ENCODE measurements around the gene C5orf58.
"Not testable (repeated sequence)": the region's sequence is repeated elsewhere in the genome, so short reads cannot be mapped to it uniquely, and the experiment has no call there.

C5orf58 gene

DNA sequence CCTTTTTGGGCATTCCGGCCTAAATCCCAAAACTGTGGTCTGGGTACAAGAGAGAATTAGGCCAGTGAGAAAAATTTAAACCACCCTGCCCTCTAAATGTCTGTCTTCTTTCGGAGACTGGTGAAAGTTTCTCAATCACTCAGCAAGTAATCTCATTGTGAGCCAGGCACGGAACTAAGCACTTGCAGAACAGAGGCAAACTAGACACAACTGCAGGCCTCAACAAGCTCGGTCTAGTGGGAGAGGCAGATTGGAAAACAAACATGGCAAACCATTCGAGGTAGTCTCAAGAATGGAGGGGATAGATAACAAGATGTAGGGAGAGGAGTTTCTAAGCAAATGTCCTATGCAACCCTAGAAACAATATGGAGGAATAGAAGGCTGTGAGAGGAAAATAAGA, 8.9 kb upstream of the C5orf58 start:
- H3K27ac ChIP-seq (ENCODE audit: low read depth, low read length): no peak overlapping the region
- H3K4me1 ChIP-seq (ENCODE audit: insufficient read depth, low read length): peaks cover 28% of the 10 kb centered on the region
- 0 out of 2 replicates have a peak, but pooled peaks cover 4% of the 10 kb centered on the region for H3K27me3 ChIP-seq (ENCODE audit: insufficient read depth, low read length)
- H3K36me3 ChIP-seq (ENCODE audit: insufficient read depth, low read length): no peaks in the 10 kb centered on the region
- no peaks in the 10 kb centered on the region for H3K9me3 ChIP-seq (ENCODE audit: insufficient read depth, low read depth, low read length)
- WGBS: 87% methylated on average over 5 of the region's 5 CpGs
- no peak overlapping the region for H3K4me3 ChIP-seq (ENCODE audit: low read length)
- H3K9ac ChIP-seq (ENCODE audit: low read depth, low read length): no peak overlapping the region

DNA sequence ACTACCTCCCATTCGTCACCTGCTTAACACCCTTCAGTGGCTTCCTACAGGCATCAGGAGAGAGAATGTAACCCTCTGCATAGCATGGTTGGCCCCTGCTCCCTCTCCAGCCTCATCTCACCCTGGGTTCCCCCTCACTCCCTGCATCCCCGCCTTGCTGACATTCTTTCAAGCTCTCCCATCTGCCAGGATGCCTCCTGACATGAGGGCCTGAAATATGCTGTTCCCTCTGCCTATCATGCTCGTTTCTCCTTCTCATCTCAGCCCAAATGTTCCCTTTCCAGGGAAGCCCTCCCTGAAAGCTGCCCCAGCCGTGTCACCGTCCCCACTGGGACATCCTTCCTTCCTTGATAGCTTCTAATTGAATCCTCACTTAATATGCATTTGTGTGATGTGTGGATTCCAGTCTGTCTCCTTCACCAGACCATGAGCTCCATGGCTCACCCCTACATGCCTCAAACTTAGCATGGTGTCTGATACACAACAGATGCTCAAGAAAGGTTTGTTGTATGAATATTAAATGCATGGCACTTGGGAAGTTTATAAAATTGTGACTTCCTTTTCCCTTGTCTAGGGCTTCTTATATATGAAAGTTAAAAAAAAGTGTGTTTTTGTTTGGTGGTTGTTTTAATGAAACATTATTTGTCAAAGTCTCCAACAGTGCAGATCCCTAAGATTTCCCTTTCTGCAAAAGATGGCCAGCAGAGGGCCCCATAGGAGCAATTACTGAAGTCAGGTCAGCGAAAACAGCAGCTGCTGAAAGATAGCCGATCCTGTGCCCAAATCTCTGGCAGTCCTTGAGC, 7.3 kb upstream of the C5orf58 start:
- H3K27me3 ChIP-seq (ENCODE audit: insufficient read depth, low read length): no peaks in the 10 kb centered on the region
- H3K9me3 ChIP-seq (ENCODE audit: insufficient read depth, low read depth, low read length): no peaks in the 10 kb centered on the region
- WGBS: 60% methylated on average over 7 of the region's 7 CpGs

DNA sequence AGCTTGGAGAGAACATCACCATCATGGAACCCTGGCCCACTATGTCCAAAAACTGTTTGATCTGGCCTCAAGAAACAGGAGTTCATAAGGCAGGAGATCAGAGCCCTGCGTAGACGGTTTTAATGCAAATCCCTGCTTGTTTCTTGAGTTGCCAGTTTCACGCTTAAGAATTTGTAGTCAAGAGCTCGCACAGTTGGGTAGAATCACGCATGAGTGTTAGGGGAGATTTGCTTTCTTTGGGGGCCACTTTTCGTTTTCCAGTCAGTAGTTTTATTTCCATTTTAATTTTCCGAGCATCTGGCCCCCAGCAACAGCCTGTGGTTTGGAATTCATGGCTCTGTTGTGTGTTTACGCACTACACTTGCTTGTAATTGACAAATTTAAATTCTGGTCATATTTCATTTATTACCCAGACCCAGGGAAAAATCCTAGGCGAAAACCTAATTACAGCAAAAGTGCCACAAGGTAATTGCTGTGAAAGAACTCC, 6.6 kb upstream of the C5orf58 start:
- no peak overlapping the region for H3K4me3 ChIP-seq (ENCODE audit: low read length)
- WGBS: 79% methylated on average over 9 of the region's 9 CpGs
- no peaks in the 10 kb centered on the region for H3K36me3 ChIP-seq (ENCODE audit: insufficient read depth, low read length)
- peaks cover 15% of the 10 kb centered on the region for H3K4me1 ChIP-seq (ENCODE audit: insufficient read depth, low read length)
- H3K27ac ChIP-seq (ENCODE audit: low read depth, low read length): no peak overlapping the region
- H3K9ac ChIP-seq (ENCODE audit: low read depth, low read length): no peak overlapping the region
- H3K27me3 ChIP-seq (ENCODE audit: insufficient read depth, low read length): no peaks in the 10 kb centered on the region
- no peaks in the 10 kb centered on the region for H3K9me3 ChIP-seq (ENCODE audit: insufficient read depth, low read depth, low read length)

More for the DNA sequence above, 7.3 kb upstream of the C5orf58 start:
- Histone ChIP-seq H3K36me3 (ENCODE audit: insufficient read depth, low read length) (no peaks in the 10 kb centered on the region), H3K9ac (ENCODE audit: low read depth, low read length) (no peak overlapping the region), H3K4me3 (ENCODE audit: low read length) (no peak overlapping the region), H3K27ac (ENCODE audit: low read depth, low read length) (no peak overlapping the region), H3K4me1 (ENCODE audit: insufficient read depth, low read length) (peaks cover 21% of the 10 kb centered on the region)

DNA sequence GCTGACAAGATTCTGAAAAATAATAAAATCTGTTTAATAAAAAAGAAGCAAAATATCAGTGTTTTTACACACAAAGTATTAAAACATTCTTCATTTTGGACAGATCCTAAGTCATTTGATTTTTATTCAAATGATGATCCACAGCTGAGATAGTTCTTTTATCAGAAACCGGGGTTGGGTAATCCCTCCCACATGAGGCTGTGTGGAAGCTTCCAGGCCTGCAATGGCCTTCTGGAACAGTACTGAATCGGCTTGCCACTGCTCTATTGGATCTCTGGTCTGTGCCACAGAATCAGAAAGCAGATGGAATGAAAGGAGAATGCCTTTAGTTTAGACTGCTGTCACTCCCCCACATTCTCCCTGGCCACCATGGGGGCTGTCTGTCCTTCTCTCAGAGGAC, 6.1 kb upstream of the C5orf58 start:
- Histone ChIP-seq H3K27me3 (ENCODE audit: insufficient read depth, low read length) (no peaks in the 10 kb centered on the region), H3K27ac (ENCODE audit: low read depth, low read length) (no peak overlapping the region), H3K9me3 (ENCODE audit: insufficient read depth, low read depth, low read length) (no peaks in the 10 kb centered on the region), H3K4me3 (ENCODE audit: low read length) (no peak overlapping the region), H3K9ac (ENCODE audit: low read depth, low read length) (no peak overlapping the region), H3K36me3 (ENCODE audit: insufficient read depth, low read length) (no peaks in the 10 kb centered on the region), H3K4me1 (ENCODE audit: insufficient read depth, low read length) (peaks cover 11% of the 10 kb centered on the region)
- 87% methylated on average over 2 of the region's 2 CpGs for WGBS

DNA sequence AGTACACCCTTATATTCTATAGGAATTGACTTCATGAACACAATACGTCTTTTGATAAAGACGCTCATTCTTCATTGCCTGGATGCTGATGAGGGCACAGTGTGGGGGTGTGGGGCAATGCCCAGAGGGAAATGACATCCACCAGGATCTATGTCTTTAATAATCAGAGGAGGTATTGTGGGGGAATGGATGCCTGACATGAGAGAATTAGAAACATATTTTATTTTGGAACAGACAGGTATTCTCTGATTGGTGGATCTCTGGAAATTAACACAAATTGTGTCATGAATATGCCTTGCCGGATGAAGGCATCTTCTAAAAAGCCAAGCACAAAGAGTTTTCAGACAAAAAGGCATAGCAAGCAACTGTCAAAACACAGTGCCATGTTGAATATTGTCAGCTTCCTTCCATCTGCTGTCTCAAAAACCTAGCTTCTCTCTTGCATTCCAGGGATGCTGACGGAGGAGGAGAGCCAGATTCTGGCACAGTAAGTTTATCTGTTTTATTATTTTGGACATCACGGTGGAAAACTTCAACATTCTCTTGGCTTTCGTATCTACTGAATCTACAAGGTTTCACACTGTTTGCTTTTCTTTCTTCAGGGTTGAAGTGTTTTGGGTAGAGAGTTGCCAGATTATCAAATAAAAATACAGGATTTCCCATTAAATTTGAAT, 3.9 kb upstream of the C5orf58 start:
- Histone ChIP-seq H3K9me3 (ENCODE audit: insufficient read depth, low read depth, low read length) (no peaks in the 10 kb centered on the region), H3K36me3 (ENCODE audit: insufficient read depth, low read length) (no peaks in the 10 kb centered on the region), H3K27me3 (ENCODE audit: insufficient read depth, low read length) (no peaks in the 10 kb centered on the region), H3K9ac (ENCODE audit: low read depth, low read length) (no peak overlapping the region), H3K4me3 (ENCODE audit: low read length) (no peak overlapping the region), H3K27ac (ENCODE audit: low read depth, low read length) (no peak overlapping the region), H3K4me1 (ENCODE audit: insufficient read depth, low read length) (peaks cover 4% of the 10 kb centered on the region)
- 94% methylated on average over 6 of the region's 6 CpGs for WGBS

DNA sequence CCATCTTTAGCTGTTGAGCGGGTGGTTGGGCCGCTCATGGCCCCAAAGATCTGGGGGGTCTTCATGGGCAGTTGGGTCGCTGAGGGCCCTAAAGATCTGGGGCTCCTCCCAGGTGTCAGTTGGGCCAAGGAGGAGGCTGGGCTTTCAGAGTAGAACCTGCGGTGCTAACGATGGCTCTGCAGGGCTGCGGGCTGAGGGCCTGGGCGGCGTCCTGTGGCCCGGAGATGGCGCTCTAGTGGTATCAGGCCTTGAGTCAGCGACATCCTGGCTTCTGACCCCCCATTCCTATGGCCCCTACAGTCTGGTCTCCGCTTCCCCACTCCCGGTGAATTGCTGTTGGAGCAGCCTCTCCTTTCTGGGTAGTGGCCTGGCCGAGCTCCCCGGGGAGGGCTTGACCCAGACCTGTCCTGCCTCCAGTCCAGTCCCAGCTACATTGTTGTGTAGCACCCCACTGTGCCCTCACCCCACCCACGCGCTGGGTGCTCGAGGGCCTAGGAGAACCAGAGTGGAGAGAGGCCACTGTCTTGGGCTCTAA, 640 bp downstream of the C5orf58 start:
- Histone ChIP-seq H3K9ac (ENCODE audit: low read depth, low read length) (no peak overlapping the region), H3K27ac (ENCODE audit: low read depth, low read length) (no peak overlapping the region), H3K4me1 (ENCODE audit: insufficient read depth, low read length) (no peaks in the 10 kb centered on the region), H3K4me3 (ENCODE audit: low read length) (no peak overlapping the region), H3K36me3 (ENCODE audit: insufficient read depth, low read length) (no peaks in the 10 kb centered on the region), H3K27me3 (ENCODE audit: insufficient read depth, low read length) (no peaks in the 10 kb centered on the region), H3K9me3 (ENCODE audit: insufficient read depth, low read depth, low read length) (no peaks in the 10 kb centered on the region)
- WGBS: 96% methylated on average over 18 of the region's 18 CpGs

DNA sequence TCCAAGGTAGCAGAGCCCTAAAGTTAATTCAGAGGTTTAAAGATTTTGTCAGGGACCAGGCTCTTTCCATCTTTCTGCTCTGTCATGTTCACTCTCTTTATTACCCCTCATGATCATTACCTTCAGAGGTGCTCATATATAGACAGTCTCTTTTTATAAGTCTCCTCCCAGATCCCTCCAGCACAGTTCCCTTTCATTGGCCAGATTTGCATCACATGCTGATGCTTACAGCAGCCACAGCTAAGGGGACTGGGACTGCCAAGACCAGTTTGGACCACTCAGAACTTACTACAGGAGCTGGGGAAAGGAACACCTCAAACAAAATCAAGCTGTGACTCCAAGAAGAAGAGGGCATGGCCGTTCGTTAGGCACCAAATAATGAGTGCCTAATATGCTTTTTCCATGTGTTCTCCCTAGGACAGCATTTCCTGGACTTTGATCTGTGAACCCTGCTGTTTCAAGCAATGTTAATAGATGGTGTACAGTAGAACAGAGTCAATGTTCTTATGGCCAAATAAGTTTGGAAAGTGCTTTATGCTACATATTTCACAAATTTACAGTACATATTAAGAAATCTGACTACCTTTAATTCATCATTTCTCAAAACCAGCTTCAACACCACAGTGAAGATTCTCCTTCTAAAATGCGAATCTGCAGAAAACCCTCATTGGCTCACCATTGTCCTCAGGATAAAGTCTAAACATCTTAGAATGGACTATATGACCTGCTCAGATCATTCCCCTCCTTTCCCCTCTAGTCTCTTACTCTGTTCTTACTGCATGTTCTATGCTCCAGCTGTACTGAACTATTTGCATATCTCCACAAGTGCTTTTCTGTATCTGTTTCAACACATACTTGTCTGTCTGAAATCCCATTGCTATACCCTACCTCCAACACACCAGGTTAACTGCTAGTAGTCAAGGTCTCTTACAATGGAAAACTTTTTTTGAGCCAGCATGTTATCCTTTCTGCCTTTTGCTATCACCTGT, 3.4 kb downstream of the C5orf58 start:
- Histone ChIP-seq H3K27ac (ENCODE audit: low read depth, low read length) (no peak overlapping the region), H3K9ac (ENCODE audit: low read depth, low read length) (no peak overlapping the region), H3K9me3 (ENCODE audit: insufficient read depth, low read depth, low read length) (no peaks in the 10 kb centered on the region), H3K27me3 (ENCODE audit: insufficient read depth, low read length) (no peaks in the 10 kb centered on the region), H3K4me1 (ENCODE audit: insufficient read depth, low read length) (no peaks in the 10 kb centered on the region), H3K36me3 (ENCODE audit: insufficient read depth, low read length) (no peaks in the 10 kb centered on the region), H3K4me3 (ENCODE audit: low read length) (no peak overlapping the region)
- WGBS: 89% methylated on average over 3 of the region's 3 CpGs

DNA sequence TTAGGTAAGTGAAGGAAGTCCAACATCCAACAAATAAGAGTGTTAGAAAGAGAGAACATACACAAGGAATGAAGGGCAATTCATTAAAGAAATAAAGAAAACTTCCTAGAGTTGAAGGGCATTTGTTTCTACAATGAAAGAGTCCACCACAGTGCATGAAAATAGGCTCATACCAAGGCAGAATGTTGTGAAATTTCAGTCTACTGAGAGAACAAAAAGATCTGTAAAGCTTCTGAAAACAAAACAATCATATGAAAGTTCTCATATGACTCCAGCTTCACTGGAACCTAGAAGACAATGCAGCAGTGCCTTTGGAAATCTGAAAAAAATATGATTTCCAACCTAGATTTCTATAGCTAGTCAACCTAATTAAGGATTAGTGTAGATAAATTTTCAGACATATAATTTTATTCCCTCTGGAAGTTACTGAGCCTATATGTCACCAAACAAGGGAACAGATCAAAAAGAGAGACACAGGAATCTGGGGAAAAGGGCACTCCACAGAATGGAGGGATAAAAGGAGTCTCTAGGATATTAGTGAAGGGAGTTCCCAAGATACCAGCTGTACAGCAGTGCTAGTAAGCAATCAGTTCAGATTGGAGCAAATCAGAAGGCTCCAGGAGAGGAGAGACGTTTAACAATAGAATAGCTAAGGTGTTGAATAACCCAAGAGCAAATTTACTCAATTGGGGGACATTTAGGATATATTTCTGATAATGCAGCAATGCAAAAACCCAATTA, 5.8 kb downstream of the C5orf58 start:
- Histone ChIP-seq H3K4me3 (ENCODE audit: low read length) (no peak overlapping the region), H3K4me1 (ENCODE audit: insufficient read depth, low read length) (no peaks in the 10 kb centered on the region), H3K9me3 (ENCODE audit: insufficient read depth, low read depth, low read length) (no peaks in the 10 kb centered on the region), H3K27ac (ENCODE audit: low read depth, low read length) (no peak overlapping the region), H3K27me3 (ENCODE audit: insufficient read depth, low read length) (no peaks in the 10 kb centered on the region), H3K9ac (ENCODE audit: low read depth, low read length) (no peak overlapping the region), H3K36me3 (ENCODE audit: insufficient read depth, low read length) (no peaks in the 10 kb centered on the region)
- 79% methylated on average over 1 of the region's 1 CpG for WGBS

DNA sequence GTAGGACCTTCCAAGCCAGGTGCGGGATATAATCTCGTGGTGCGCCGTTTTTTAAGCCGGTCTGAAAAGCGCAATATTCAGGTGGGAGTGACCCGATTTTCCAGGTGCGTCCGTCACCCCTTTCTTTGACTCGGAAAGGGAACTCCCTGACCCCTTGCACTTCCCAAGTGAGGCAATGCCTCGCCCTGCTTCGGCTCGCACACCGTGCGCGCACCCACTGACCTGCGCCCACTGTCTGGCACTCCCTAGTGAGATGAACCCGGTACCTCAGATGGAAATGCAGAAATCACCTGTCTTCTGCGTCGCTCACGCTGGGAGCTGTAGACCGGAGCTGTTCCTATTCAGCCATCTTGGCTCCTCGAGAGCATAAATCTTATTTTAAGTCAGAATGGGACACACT, 12.7 kb downstream of the C5orf58 start:
- H3K36me3 ChIP-seq (ENCODE audit: insufficient read depth, low read length); H3K4me1 ChIP-seq (ENCODE audit: insufficient read depth, low read length); H3K9ac ChIP-seq (ENCODE audit: low read depth, low read length); H3K27ac ChIP-seq (ENCODE audit: low read depth, low read length); H3K27me3 ChIP-seq (ENCODE audit: insufficient read depth, low read length); H3K9me3 ChIP-seq (ENCODE audit: insufficient read depth, low read depth, low read length): not testable (repeated sequence)
- 33% methylated on average over 18 of the region's 23 CpGs for WGBS
- peak overlapping the region; percentile 42 for H3K4me3 ChIP-seq (ENCODE audit: low read length)

DNA sequence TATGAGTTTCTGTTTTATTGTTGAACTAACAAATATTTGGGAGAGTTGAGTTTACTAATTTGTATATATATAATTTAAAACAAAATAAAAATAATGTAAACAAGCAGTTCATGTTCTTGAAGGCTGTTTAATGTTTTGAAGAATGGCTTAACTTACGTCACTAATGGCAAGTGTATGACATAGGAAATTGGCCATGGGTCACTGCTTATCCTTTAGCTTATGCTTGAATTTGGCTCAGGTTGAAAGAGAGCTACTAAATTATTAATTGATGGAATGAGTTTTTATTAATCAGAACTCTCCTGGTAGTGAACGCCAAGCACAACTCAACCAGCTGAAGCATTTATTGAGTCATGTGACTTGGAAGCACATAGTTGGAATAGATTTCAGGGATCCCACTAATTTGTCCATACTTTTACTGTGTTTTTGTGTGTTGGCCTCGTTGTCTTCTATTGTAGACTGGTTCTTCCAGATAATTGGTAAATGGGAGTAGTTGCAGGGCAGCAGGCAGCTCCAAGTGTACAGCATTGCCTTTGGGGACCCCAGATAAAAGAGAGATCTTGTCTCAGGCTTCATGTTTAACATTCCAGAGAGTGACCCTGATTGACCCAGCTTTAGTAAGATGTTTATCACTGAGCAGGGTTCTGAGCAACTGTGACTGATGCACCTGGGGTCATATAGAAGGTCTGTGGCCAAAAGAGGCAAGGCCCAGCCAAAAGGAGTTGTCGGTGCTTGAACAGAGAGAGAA, 13.5 kb downstream of the C5orf58 start:
- peaks cover 10% of the 10 kb centered on the region for H3K4me1 ChIP-seq (ENCODE audit: insufficient read depth, low read length)
- no peak overlapping the region for H3K9ac ChIP-seq (ENCODE audit: low read depth, low read length)
- no peaks in the 10 kb centered on the region for H3K36me3 ChIP-seq (ENCODE audit: insufficient read depth, low read length)
- H3K4me3 ChIP-seq (ENCODE audit: low read length): no peak overlapping the region; the same call in 1 of the 2 replicates
- no peak overlapping the region for H3K27ac ChIP-seq (ENCODE audit: low read depth, low read length)
- peaks cover 5% of the 10 kb centered on the region; the same call in 1 of the 2 replicates for H3K9me3 ChIP-seq (ENCODE audit: insufficient read depth, low read depth, low read length)
- WGBS: 93% methylated on average over 4 of the region's 4 CpGs
- H3K27me3 ChIP-seq (ENCODE audit: insufficient read depth, low read length): no peaks in the 10 kb centered on the region
